Stomach (tissue), 9 donors: Measurements from ENCODE around the gene RHOT1. TPM values are rescaled to one million over a fixed set of nuclear protein-coding genes. Genes with fewer than 3 reads are reported as not detected.

Source experiments
- DNase-seq, 2 donors: peaks; one replicate each; pipeline versions ENCODE4 v3.0.0 to v3.0.0-alpha.2; 2013 to 2019
- H3K27ac ChIP-seq, 5 donors: fragments of 200-600 bp in 4 of 5; sonication (generic) in 4 of 5; one replicate each; pipeline ENCODE4 v1.5.1; 2013 to 2019; ENCODE audit warnings: mild to moderate bottlenecking in 1 of 5, moderate library complexity in 1 of 5
- H3K27me3 ChIP-seq, 3 donors: fragments of 200-600 bp; sonication (generic); one replicate each; pipeline ENCODE4 v1.5.1; 2017 to 2019; ENCODE audit warnings: mixed run types in 1 of 3
- H3K36me3 ChIP-seq, 4 donors: fragments of 200-600 bp; sonication (generic); 1 replicate in 3 of 4; 2 replicates in 1 of 4; pipeline ENCODE4 v1.5.1; 2016 to 2019
- H3K4me1 ChIP-seq, 4 donors: fragments of 200-600 bp; sonication (generic); one replicate each; pipeline ENCODE4 v1.5.1; 2016 to 2019
- H3K4me3 ChIP-seq, 4 donors: fragments of 200-600 bp; sonication (generic) in 3 of 4; one replicate each; pipeline ENCODE4 v1.5.1; 2016 to 2019; ENCODE audit warnings: mild to moderate bottlenecking in 1 of 4
- H3K9me3 ChIP-seq, 4 donors: fragments of 200-600 bp; sonication (generic); one replicate each; pipeline ENCODE4 v1.5.1; 2016 to 2019
- CTCF ChIP-seq, 7 experiments: fragments of 450-650 bp in 4 of 7; fragments of 200-600 bp in 3 of 7; sonication (generic) in 3 of 7; IDR thresholded peaks; one replicate each; pipeline ENCODE4 v1.5.1; 2016 to 2019; ENCODE audit warnings: antibody characterized with exemption in 7 of 7, control low read depth in 2 of 7, mild to moderate bottlenecking in 1 of 7
- EP300 ChIP-seq: sonication (generic); formaldehyde crosslinking; IDR thresholded peaks from one replicate; pipeline ENCODE4 v1.6.1; 2017; ENCODE audit warnings: antibody characterized with exemption
- POLR2A ChIP-seq, 4 donors: fragments of 450-650 bp; IDR thresholded peaks; one replicate each; pipeline ENCODE4 v1.6.1; 2016; ENCODE audit warnings: antibody characterized with exemption in 4 of 4, control low read depth in 2 of 4, mild to moderate bottlenecking in 1 of 4, moderate library complexity in 1 of 4
- POLR2AphosphoS5 ChIP-seq, 3 donors: sonication (generic); formaldehyde crosslinking; IDR thresholded peaks; one replicate each; pipeline ENCODE4 v1.6.1; 2016; ENCODE audit warnings: antibody characterized with exemption in 3 of 3
- WGBS, 5 donors: extraction: QIAGEN DNeasy Blood & Tissue Kit in 3 of 5; methylation state at CpG; one replicate each; pipeline versions ENCODE4 v1.1.5 to v1.1.7; 2013 to 2018; 5-methylcytosine and 5-hydroxymethylcytosine counted together
- intact Hi-C: fragments of 100-400 bp; cut with DNase I; formaldehyde crosslinking; loops from one replicate; pipeline ENCODE4 v1.15.1; 2023; ENCODE audit warnings: low total_unique reads
- polyA plus RNA-seq, 3 donors: library from polyadenylated mRNA; stranded (reverse); fragments of 200-250 nt; gene quantifications; one replicate each; pipeline ENCODE4 v1.2.3, GENCODE V29; 2013
- total RNA-seq, 5 donors: library from RNA; depleted of rRNA; stranded (reverse); fragments of >200 nt; gene quantifications; one replicate each; pipeline versions ENCODE4 v1.1.0 to v1.2.3, GENCODE V29; 2014 to 2016
- donor health status: healthy with polysubstance abuse.
- donor health status: Bipolar disorder and iron deficiency.
- donor health status: healthy.

The RHOT1 gene
- total and polyA plus RNA-seq, 8 donors: 7.0 to 219 (median 56.7) TPM

GRCh38 chr17:32187271-32187670 lies 45.0 kb downstream of the RHOT1 start:
- no peak for DNase-seq
- intact Hi-C loops: no loop called here
- H3K9me3 ChIP-seq: no peaks in the 10 kb centered on the region
- no peak overlapping the region for H3K27ac ChIP-seq
- TF ChIP-seq CTCF (IDR thresholded peaks at IDR 0.05) (no peak), POLR2AphosphoS5 (IDR thresholded peaks at IDR 0.05) (no peak), POLR2A (IDR thresholded peaks at IDR 0.05) (no peak), EP300 (no peak)
- H3K4me1 ChIP-seq: no peaks in the 10 kb centered on the region
- WGBS, 5 donors: 75 to 88% (median 85%) methylated on average over 3 of the region's 3 CpGs
- no peaks in the 10 kb centered on the region for H3K27me3 ChIP-seq
- H3K36me3 ChIP-seq: peaks cover 15 to 94% (median 81%) of the 10 kb centered on the region in 4 donors
- H3K4me3 ChIP-seq: no peak overlapping the region

- no peaks in the 10 kb centered on the region for H3K9me3 ChIP-seq
- intact Hi-C loops: no loop called here
- 85 to 95% (median 89%) methylated on average over 2 of the region's 2 CpGs for WGBS, 5 donors
- H3K36me3 ChIP-seq: peaks cover 11 to 94% (median 82%) of the 10 kb centered on the region in 4 donors
- no peaks in the 10 kb centered on the region for H3K4me1 ChIP-seq
- DNase-seq: no peak
- TF ChIP-seq POLR2A (IDR thresholded peaks at IDR 0.05) (no peak), EP300 (no peak), CTCF (IDR thresholded peaks at IDR 0.05) (no peak), POLR2AphosphoS5 (IDR thresholded peaks at IDR 0.05) (no peak)
- no peak overlapping the region for H3K27ac ChIP-seq
- no peak overlapping the region for H3K4me3 ChIP-seq
- no peaks in the 10 kb centered on the region for H3K27me3 ChIP-seq
These were observed 47.0 kb downstream of the RHOT1 start for GRCh38 chr17:32189343-32189742.

- H3K36me3 ChIP-seq: peaks cover 18 to 95% (median 82%) of the 10 kb centered on the region in 4 donors
These were observed 49.0 kb downstream of the RHOT1 start for GRCh38 chr17:32191306-32191705.

GRCh38 chr17:32192379-32192778 lies 50.1 kb downstream of the RHOT1 start:
- 94 to 100% (median 97%) methylated on average over 6 of the region's 6 CpGs for WGBS, 5 donors
- no peaks in the 10 kb centered on the region for H3K4me1 ChIP-seq
- H3K9me3 ChIP-seq: no peaks in the 10 kb centered on the region
- H3K4me3 ChIP-seq: no peak overlapping the region
- intact Hi-C loops: no loop called here
- DNase-seq: no peak
- no peaks in the 10 kb centered on the region for H3K27me3 ChIP-seq
- H3K36me3 ChIP-seq: peaks cover 18 to 97% (median 82%) of the 10 kb centered on the region in 4 donors
- TF ChIP-seq POLR2A (IDR thresholded peaks at IDR 0.05) (no peak), EP300 (no peak), CTCF (IDR thresholded peaks at IDR 0.05) (no peak), POLR2AphosphoS5 (IDR thresholded peaks at IDR 0.05) (no peak)
- no peak overlapping the region for H3K27ac ChIP-seq

More at GRCh38 chr17:32191306-32191705, 49.0 kb downstream of the RHOT1 start:
- no peak for TF ChIP-seq POLR2A (IDR thresholded peaks at IDR 0.05)
- no peak for TF ChIP-seq EP300
- no peak for TF ChIP-seq CTCF (IDR thresholded peaks at IDR 0.05)
- TF ChIP-seq POLR2AphosphoS5 (IDR thresholded peaks at IDR 0.05): no peak
- Histone ChIP-seq H3K9me3 (no peaks in the 10 kb centered on the region), H3K27ac (no peak overlapping the region), H3K27me3 (no peaks in the 10 kb centered on the region), H3K4me3 (no peak overlapping the region), H3K4me1 (no peaks in the 10 kb centered on the region)
- intact Hi-C loops: no loop called here
- no peak for DNase-seq
